HG02759 (cell line): ENCODE measurements around the gene TCF12.

Experiments
- ATAC-seq: cut with Tn5 transposase; IDR thresholded peaks from one replicate; pipeline ENCODE4 v1.9.1; 2021; ENCODE audit warnings: mild to moderate bottlenecking, moderate library complexity; ENCODE audit not compliant: unreplicated experiment

The TCF12 gene

DNA sequence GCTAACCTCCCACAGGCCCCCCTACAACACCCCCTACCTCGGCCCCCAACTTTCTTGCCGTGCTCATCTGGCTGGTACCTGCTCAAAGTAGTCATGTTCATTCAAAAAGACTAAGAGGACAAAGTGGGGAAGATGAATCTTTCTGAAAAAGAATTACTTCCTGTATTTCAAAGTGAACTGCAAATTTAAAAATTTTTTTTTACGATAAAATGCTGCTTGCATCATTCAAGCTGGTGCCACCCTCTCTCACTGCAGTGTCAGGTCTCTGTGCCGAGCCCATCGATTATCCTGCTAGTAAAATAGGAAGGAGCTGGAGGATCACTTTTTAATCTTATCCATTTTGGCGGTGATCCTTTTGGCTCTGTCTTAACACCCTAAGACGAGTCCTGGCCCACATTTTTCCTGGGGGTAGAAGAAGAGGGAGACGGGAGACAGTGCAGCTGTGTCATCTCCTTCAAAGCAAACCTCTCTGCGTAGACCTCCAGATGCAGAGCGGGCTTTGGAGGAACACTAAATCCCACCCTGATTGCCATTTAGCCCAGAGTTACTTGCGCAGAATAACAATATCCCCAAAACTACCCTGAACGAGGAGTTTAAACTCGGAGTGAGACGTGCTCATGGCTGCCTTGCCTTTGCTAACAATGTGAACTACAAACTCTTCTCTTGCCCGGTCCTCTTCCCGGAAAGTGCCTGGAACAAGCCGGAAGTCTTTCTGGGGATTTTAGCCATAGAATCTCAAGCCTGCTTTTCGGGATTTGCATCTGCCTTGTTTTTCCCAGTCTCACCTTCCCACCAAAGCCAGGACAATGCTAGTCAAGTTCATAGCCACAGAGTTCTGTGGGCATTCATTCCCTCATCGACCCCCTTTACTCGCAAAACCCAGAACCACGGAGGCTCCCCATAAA lies 391.7 kb downstream of the TCF12 start:
- no peak for ATAC-seq

DNA sequence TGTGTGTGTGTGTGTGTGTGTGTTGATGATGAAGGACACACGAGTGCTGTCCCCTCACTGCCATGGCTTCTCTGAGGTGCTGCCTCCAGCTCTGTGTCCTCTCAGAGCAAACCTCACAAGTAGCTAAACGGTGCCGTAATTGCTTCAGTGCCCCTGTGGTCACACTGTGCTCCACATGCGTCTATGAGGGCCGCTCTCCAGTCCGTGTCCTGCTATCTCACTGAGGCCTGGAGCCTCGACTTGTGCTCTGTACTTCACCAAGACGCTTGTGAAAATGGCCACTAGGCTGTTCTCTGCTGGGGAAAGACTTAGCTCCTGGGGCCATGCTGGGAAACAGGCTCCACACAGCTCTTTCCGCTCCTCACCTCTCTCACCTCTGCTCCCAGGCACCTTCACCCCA lies 392.4 kb downstream of the TCF12 start:
- ATAC-seq: no peak

DNA sequence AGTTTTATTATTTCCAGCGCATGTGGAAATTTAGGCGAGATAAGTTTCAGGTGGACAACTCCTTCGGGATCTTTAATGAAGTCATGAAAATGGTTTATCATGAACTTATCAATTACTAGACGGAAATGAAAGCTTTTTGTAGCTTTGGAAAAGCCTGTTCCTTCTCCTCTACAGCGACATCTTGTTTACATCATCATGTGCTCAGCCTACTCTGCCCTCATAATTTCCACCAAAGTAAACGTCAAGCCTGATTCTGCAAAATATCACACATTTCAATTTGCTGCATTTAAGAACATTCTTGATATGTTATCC lies 393.5 kb downstream of the TCF12 start:
- no peak for ATAC-seq

DNA sequence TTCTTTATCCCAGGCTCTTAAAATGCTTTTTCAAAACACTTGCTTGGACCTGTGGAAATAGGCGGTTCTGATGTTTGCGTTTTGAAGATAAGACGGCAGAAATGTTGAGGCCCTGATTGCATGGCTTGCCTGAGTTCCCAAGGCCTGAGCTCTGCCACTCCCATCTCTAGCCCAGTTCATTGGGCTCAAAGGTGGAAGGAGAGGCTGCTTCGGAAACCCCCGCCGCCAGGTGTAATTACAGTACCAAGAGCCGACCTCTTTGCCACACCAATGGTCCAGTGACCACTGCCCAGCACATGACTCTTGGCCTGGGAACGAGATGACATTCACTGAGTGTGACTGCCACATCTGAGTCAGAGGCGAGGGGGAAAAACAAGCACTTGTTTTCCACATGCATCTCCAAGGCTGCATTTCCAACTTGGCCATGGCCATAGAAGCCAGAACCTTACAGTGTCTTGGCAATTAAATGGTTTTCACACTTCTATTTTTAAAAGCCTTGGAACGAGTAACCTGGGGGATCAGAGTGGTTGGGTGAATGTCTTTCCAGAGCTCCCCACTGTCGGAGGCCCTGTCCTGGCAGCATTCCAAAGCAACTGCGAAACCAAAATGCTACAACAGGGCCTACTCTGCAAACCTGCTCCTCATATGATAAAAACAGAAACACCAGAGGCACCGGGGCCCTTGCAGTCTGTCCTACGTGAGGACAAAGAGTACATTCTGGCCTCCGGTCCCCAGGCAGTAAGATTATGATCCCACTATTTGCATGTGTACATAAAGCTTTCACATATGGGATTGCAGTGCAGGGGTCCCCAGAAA lies 394.1 kb downstream of the TCF12 start:
- no peak for ATAC-seq

DNA sequence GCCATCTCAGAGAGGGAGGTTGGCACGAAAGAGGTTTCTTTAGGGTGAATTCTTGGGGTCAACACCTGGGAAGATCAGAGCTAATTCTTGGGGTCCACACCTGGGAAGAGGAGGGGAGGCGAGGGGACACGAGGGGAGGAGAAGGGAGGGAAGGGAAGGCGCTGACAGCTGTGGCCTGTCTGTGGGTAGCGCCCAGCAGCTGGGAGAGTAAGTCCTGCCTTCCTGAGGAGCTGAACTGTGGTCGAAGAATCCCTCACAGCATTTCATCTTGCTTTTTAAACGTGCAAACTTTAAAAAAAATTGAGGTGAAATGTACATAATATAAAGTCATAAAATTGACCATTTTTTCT lies 394.7 kb downstream of the TCF12 start:
- no peak for ATAC-seq

DNA sequence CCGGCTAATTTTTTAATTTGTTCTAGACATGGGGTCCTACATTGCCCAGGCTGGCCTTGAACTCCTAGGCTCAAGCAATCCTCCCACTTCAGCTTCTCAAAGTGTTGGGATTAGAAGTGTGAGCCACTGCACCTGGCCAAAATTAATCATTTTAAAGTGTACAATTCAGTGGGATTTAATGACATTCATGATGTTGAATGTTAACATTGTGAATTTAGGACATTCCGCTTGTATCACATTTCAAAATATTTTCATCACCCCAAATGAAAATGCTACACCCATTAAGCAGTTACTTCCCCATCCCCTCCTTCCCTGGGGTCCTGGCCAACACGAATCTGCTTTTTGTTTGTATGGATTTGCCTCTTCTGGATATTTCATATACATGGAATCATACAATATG lies 395.8 kb downstream of the TCF12 start:
- ATAC-seq: no peak

DNA sequence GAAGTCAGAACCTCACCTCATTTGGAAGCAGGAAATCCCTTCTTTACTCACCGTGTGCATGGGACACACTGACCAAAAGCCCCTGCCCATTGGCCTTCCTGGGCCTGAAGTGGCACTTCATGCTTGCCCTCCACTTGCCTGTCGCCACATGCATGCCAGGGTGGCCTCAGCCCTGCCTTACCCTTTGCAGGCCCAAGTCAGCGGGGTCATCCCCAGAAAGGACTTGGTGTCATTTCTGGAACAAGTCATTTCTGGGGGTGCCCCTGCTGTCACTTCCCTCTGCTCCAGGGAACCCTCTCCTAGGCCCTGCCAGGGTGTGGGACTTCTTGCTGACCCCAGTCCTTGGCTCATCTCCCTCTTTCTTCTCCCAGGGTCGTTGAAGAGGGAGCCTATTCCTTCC lies 398.0 kb downstream of the TCF12 start:
- no peak for ATAC-seq

DNA sequence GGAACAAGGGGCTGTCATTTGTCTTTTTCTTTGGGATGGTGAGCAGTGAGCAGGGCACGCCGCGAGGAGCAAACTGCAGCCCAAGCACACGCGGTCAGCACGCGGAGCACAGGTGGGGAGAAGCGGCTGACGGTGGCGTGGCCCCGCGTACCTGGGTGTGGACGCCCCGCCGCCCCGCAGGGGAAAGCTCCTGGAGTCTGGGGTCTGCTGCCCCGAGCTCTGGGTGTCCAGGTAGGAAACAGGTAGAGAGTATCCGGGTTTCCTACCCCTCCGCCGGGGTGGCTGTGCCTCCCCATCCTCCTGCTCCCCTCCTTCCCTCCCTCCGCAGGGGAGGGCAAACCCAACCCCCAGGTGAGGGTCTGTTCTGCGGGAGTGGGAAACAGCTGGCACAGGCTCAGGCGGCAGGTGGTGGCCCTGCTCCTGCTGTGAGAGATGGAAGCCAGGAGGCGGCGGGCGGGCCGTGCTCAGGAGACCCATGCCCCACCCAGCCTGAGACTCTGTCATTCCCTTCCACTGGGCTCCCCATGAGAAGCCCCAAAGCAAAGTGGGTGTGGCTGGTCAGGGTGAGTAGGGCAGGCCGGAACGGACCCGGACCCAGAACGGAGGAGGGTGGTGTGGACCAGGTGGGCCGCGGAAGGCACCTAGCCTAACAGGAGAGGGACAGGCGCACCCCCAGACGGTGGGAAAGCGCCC lies 400.9 kb downstream of the TCF12 start:
- no peak for ATAC-seq

DNA sequence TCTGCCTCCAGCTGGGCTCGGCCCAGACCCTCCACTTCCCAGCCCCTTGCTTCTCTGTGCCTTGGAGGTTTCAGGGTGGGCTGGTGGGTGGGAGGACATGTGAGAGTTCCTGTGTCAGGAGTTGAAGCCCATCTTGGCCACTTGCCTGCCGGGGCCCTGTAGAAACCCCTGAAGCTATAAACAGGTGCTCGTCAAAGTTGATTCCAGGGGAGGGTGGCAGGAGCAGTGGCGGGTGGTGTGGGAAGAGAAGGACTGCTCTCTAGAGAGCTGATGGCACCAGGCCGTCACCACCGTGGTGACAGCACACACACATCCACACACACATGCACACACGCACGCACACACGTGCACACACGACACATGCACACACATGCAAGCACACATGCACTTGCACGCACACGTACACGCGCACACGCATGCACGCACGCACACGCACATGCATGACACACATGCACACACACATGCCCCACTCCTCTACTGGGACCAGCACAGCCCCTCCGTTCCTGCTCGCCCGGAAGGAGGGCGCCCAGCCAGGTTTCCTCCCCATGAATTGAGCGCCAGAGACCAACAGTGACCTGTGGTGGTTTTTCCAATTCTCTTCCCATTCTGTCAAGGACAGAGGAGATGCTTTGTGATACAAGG lies 401.6 kb downstream of the TCF12 start:
- no peak for ATAC-seq

DNA sequence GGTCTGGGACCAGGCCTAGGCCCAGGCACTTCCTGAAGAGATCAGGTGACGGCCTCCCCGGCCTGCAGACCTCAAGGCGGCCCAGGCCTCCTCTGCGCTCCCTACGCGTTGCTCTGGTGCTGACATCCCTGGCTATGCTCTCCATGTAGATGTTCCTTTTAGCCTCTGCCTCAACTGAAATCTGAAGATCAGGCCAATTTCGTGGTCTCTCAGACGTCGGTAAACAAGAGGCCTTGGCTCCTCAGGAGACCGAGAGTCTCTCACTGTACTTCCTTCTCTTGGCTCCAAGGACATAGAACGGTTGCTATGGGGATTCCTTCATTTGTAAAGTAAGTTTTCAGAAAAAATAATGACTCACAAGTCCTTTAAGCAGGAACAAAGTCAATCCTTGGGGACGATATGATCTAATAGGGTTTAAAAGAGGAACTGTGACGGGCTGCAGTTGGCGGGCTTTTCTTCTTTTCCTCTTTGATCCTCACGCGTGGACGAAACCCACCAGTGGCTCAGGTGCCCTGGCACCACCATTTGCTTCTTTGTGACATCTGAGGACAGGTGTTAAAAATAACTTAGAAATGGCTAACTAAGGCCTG lies 402.3 kb downstream of the TCF12 start:
- no peak for ATAC-seq

DNA sequence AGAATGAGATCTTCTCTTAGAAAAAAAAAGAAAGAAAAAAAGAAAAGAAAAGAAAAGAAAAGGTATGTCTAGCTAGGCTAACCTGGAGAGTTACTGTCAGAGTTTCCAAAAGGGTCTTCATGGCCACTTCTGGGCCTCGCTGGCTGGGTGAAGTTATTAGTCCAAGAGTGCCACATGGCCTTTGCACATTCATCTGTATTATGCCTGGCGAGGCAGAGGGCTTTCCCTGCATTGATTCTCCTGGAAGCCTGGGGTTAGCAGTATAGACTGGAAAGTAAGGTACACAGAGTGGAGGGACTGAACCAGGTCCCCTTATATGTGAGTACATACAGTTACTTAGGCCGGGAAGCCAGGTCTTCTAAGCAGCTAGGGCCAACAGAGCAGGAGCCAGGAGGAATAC lies 403.0 kb downstream of the TCF12 start:
- no peak for ATAC-seq

DNA sequence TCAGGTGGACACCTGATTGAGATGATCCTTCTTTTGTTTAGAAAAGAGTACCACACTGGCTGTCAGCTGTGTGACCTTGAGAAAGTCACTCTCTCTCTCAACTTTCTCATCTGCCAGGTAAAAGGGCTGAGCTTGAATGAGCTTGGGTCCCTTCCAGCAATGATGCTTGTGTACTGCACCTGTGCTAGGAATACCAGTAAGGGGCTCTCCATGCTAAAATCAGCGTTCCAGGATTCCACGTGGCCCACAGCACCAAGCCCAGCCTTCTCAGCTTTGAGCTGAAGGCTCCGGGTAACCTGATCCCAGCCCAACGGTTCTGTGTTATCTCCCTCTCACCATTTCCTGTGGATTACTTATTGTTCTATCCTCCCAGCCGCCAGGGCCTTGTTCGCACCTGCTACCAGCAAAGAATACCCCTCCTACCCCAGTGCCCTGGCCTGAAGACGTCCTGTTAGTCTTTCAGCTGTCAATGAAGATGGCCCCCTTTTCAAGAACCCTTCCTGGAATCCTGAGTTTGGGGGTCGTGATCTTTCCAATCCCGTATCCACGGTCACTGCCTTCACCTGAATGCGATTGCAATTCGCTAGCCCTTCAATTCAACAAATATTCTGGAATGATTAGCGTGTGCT lies 403.6 kb downstream of the TCF12 start:
- no peak for ATAC-seq

DNA sequence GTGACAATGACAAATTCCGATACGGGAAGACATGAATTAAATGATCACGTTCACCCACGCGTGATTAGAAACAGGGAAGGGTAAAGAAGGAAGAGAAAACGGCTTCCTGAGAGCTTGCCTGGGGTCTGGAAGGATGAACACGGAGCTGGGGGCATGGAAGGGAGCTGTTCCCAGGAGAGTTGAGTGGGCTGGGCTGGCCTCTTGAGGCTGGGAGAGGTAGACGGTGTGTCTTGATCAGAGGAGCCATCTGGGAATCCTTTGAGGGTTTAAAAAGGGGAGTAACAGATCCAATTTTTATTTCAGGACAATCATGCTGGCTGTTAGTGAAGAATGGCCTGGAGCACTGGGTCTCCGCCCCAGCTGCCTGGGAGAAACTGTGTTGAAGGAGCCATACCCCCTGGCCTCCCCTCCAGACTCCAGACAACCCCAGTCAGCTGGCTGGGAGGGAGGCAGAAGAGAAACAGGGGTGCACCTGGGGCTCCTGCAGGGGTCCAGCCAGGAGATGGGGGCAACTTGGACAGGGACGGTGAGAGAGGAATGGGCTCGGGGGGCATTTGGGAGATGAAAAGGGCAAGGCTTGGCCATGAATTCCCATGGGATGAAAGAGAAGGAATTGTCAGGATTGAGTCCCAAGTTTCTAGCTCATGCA lies 404.3 kb downstream of the TCF12 start:
- ATAC-seq: no peak

DNA sequence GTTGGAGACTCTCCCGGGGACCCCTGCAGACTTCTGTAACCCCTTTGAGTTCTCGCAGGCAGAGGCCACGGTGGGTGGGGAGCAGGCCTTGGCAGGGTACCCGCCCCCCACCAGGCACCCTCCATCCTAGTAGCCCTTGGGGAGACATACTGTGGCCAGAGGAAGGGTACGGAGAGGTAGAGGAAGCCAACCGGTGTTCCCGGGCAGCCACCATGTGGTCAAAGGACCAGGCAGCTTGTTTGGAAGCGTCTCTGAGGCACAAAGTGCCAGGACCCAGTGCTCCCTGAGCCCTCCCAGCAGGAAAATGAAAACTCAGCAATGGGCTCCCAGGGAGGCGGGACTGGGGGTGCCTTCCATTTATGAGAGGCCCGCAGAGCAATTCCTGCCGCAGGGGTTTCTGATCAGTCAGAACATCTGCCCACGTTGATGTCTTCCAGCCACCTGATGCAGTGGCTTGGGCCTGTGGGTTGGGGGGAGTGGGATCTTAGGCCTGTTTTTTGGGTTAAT lies 404.9 kb downstream of the TCF12 start:
- ATAC-seq: no peak

DNA sequence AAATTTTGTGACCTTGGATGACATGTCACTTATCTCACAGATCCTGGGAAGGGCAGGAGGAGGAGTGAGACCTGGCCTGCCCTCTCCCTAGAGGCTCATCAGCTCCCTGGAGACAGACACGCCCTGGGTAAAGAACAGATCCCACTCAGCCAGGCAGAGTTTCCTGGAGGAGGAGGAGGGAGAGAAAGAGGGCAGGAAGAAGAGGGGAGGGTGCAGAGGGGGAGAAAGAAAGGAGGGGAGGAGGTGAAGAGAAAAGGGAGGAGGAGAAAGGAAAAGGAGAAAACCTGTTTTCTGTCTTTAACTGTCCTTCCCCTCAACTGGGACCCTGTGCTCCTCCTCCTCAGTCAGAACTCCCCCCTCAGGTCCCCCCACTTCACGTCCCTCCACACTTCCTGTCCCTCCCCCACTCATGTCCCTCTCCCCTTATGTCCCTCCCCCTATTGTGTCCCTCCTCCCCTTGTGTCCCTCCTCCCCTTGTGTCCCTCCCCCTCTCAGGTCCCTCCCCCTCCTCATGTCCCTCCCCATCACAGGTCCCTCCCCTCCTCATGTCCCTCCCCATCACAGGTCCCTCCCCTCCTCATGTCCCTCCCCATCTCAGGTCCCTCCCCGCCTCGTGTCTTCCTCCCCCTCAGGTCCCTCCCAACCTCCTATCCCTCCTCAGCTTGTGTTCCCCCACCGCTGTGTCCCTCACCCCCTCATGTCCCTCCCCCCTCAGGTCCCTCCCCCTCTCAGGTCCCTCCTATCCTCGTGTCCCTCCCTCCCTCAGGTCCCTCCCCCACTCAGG lies 405.6 kb downstream of the TCF12 start:
- no peak for ATAC-seq

DNA sequence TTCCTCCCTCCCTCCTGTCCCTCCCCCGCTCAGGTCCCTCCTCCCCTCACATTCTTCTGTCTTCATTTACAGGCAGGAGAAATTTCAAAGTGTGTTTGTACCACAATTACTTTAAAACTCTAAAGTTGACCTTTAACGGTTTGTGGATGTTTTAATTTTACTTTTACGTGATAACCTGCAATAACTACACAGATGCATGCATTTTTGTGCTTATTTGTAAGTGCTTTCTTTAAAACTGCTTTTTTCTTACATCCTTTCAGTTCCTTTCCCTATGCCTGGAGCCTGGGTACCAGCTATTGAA lies 406.1 kb downstream of the TCF12 start:
- no peak for ATAC-seq

DNA sequence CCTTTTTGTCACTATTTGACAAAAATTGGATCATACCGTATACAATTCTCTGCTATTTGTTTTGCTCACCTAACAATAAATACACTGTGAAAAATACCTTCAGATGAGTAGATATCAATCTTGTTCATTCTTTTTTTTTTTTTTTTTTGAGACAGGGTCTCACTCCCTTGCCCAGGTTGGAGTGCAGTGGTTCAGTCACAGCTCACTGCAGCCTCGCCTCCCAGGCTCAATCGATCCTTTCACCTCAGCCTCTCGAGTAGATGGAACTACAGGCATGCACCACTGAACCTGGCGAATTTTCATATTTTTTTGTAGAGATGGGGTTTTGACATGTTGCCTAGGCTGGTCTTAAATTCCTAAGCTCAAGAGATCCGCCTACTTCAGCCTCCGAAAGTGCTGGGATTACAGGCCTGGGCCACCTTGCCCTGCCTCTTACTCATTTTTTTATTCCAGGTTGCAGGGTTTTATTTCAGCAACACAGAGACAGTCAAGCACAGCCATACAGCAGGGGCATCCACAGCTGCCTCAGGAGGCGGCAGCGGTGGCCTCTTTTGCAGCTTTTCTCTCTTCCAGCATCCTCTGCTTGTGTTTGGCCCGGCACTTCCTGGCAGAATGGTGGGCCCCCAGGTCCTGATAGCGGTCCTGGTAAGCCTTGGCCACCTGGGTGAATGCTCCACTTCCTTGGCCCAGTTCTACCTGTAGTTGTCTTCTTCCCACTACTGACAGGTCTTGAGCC lies 406.7 kb downstream of the TCF12 start:
- no peak for ATAC-seq

DNA sequence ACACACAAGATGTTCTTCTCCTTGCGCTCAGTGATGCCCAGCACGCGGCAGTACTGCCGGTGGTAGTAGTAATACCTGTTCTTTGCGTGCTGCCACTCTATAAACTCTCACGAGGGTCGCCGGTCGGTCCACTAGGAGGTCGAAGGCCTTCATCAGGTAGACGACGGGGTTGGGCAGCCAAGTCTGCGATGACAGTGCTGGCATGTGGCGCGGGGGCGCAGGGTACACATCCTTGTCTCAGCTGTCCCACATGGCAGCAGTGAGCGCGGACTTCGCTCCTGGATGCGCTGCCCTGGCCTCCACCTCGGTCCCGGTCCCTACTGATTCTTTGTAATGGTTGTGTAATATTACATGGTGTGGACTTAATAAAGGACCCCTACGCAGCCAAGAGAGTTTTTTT lies 407.8 kb downstream of the TCF12 start:
- ATAC-seq: no peak
